ENCODE measurements around the gene VSIG10.
"Not testable (repeated sequence)": the region's sequence is repeated elsewhere in the genome, so short reads cannot be mapped to it uniquely, and the experiment has no call there.

Gene VSIG10

GRCh38 chr12:118103601-118104382, at the start of gene VSIG10:
TSS of gene VSIG10 (minus strand) at chr12:118104011. CDS start at chr12:118103671, 340 bp downstream.
- no peak for DNase-seq (ENCODE audit: low read depth in 2 of 2)

- DNase-seq (ENCODE audit: low read depth in 2 of 2), result no peak
Observed at GRCh38 chr12:118151755-118152154, 47.9 kb upstream of the VSIG10 start.

GRCh38 chr12:118150625-118151024, 46.8 kb upstream of the VSIG10 start:
- DNase-seq (ENCODE audit: low read depth in 2 of 2), result no peak

- no peak for DNase-seq (ENCODE audit: low read depth in 2 of 2)
Observed at GRCh38 chr12:118148287-118148686, 44.5 kb upstream of the VSIG10 start.

GRCh38 chr12:118145798-118146156, 42.0 kb upstream of the VSIG10 start:
- DNase-seq (ENCODE audit: low read depth in 2 of 2), result no peak

- no peak for DNase-seq (ENCODE audit: low read depth in 2 of 2)
Observed at GRCh38 chr12:118145113-118145797, 41.4 kb upstream of the VSIG10 start.

GRCh38 chr12:118144499-118144898, 40.7 kb upstream of the VSIG10 start:
- DNase-seq (ENCODE audit: low read depth in 2 of 2), result no peak

GRCh38 chr12:118140825-118141224, 37.0 kb upstream of the VSIG10 start:
- no peak for DNase-seq (ENCODE audit: low read depth in 2 of 2)

- DNase-seq (ENCODE audit: low read depth in 2 of 2), result no peak
Observed at GRCh38 chr12:118137148-118137678, 33.4 kb upstream of the VSIG10 start.

- peak in 1 of 2 donors; percentile 26 for DNase-seq (ENCODE audit: low read depth in 2 of 2)
Observed at GRCh38 chr12:118136559-118137003, 32.8 kb upstream of the VSIG10 start.

- peak; percentile 86 to 90 for DNase-seq (ENCODE audit: low read depth in 2 of 2)
Observed at GRCh38 chr12:118135788-118136558, 32.2 kb upstream of the VSIG10 start, which contains the start of gene PEBP1. TSS of gene PEBP1 (plus strand) at chr12:118136124. CDS start at chr12:118136210, 86 bp downstream.

- not testable (repeated sequence) for DNase-seq (ENCODE audit: low read depth in 2 of 2)
Observed at GRCh38 chr12:118129436-118129835, 25.6 kb upstream of the VSIG10 start.

- DNase-seq (ENCODE audit: low read depth in 2 of 2), result no peak
Observed at GRCh38 chr12:118127867-118128266, 24.1 kb upstream of the VSIG10 start.

- DNase-seq (ENCODE audit: low read depth in 2 of 2), result no peak
Observed at GRCh38 chr12:118126119-118126757, 22.4 kb upstream of the VSIG10 start.

- no peak for DNase-seq (ENCODE audit: low read depth in 2 of 2)
Observed at GRCh38 chr12:118125743-118126118, 21.9 kb upstream of the VSIG10 start.

- DNase-seq (ENCODE audit: low read depth in 2 of 2), result no peak
Observed at GRCh38 chr12:118124333-118124874, 20.6 kb upstream of the VSIG10 start.

- no peak for DNase-seq (ENCODE audit: low read depth in 2 of 2)
Observed at GRCh38 chr12:118122264-118122663, 18.5 kb upstream of the VSIG10 start.

- peak; percentile 12 to 21 for DNase-seq (ENCODE audit: low read depth in 2 of 2)
Observed at GRCh38 chr12:118120579-118121363, 17.0 kb upstream of the VSIG10 start.

- DNase-seq (ENCODE audit: low read depth in 2 of 2), result no peak
Observed at GRCh38 chr12:118119449-118119879, 15.7 kb upstream of the VSIG10 start.

- no peak for DNase-seq (ENCODE audit: low read depth in 2 of 2)
Observed at GRCh38 chr12:118109088-118109487, 5.3 kb upstream of the VSIG10 start.
